ENCODE data around the gene SRD5A3.

DNA sequence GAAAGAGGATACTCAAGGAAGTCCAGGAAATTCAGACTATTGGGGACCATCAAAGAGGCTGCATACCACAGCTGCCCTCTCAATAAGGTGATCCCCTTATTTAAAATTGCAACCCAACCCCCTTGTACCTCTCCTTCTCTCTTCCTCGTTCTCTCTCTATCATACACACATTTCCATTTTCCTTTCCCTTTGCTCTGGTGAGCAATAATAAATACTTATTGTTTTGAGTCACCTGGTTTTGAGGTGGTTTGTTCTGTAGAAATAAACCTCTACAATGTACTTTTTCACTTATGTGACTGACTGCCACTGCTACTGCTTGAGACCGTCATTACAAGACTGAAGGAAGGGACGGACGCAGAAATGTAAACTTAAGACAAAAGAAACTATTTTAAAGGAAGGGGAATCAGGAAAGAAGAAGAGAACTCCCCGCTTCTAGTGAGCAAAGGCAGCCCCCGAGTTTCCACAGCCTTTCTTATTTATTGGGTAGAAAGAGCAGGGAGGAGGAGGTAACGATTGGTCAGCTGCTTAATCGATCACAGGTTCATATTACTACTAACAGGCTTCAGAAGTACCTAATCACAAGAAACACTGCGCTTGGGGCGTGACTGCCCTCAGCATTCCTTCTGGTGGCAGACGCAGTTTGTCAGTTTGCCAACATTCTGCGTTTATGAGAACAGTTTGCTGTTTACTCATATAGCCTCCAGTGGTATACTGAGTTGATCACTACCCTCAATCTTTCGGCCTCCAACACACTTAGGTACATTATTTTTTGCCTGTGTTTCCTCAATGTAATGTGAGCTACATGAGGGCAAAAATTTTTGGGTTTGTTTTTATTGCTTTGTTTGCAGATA lies 32.8 kb downstream of the SRD5A3 start:
- TF ChIP-seq, protein P1, sequence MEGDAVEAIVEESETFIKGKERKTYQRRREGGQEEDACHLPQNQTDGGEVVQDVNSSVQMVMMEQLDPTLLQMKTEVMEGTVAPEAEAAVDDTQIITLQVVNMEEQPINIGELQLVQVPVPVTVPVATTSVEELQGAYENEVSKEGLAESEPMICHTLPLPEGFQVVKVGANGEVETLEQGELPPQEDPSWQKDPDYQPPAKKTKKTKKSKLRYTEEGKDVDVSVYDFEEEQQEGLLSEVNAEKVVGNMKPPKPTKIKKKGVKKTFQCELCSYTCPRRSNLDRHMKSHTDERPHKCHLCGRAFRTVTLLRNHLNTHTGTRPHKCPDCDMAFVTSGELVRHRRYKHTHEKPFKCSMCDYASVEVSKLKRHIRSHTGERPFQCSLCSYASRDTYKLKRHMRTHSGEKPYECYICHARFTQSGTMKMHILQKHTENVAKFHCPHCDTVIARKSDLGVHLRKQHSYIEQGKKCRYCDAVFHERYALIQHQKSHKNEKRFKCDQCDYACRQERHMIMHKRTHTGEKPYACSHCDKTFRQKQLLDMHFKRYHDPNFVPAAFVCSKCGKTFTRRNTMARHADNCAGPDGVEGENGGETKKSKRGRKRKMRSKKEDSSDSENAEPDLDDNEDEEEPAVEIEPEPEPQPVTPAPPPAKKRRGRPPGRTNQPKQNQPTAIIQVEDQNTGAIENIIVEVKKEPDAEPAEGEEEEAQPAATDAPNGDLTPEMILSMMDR (IDR thresholded peaks at IDR 0.05) = no peak
- no peak for TF ChIP-seq POLR2A (IDR thresholded peaks at IDR 0.05)
